Esophagus squamous epithelium (tissue), 4 donors: ENCODE results near the gene KCNH6.

Source experiments
- CTCF ChIP-seq, 6 experiments: fragments of 450-650 bp in 4 of 6; fragments of 200-600 bp in 2 of 6; sonication (generic) in 2 of 6; IDR thresholded peaks; one replicate each; pipeline ENCODE4 v1.5.1; 2016 to 2019; ENCODE audit warnings: antibody characterized with exemption in 6 of 6, mild to moderate bottlenecking in 4 of 6, moderate library complexity in 4 of 6
- POLR2A ChIP-seq, 4 donors: fragments of 450-650 bp; IDR thresholded peaks; one replicate each; pipeline ENCODE4 v1.6.1; 2017; ENCODE audit warnings: antibody characterized with exemption in 4 of 4, mild to moderate bottlenecking in 4 of 4, moderate library complexity in 3 of 4

- TF ChIP-seq CTCF (IDR thresholded peaks at IDR 0.05), result no peak
- no peak for TF ChIP-seq POLR2A (IDR thresholded peaks at IDR 0.05)
These were observed 6.8 kb downstream of the KCNH6 start for GRCh38 chr17:63529711-63530556.
